Measurements from ENCODE around the gene FBN1. TPM values are rescaled to one million over a fixed set of nuclear protein-coding genes. Genes with fewer than 3 reads are reported as not detected.

Gene FBN1
- polyA plus RNA-seq, 2 of the 4 experiments (the other 2 are of a cell fraction), result 6.3 to 9.4 TPM

DNA sequence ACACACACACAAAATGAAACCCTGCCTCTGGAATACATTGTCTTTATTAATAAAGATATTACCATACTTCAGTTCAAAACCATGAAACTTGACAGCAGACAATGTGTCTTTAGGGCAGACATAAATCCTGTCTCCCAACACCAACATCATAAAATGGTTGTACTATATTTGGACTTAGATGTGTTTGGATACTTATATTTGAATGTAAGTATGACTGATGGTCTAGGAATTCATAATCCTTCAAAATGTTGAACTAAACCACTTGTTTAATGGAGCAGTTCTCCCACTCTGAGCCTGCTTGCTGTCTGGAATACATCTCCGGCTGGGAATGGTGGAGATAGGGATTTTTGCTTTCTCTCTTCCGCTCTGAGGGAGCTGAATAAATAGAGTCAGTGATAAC is 10.6 kb downstream of the FBN1 start:
- ATAC-seq (no peak), FAIRE-seq (no peak), DNase-seq (ENCODE audit: low read depth in 1 of 2, low spot score in 1 of 2) (no peak)
- ChIA-PET POLR2A (no interaction called here), CTCF (interaction anchor here (0.9 kb wide), 1 partner anchor 72 kb away, joined by 3 read pairs; no protein-coding TSS in a partner anchor)
- Histone ChIP-seq H3K27ac (no peak overlapping the region), H3K9me3 (no peaks in the 10 kb centered on the region), H3K4me3 (no peak overlapping the region), H3K4me1 (no peaks in the 10 kb centered on the region), H3K4me2 (no peak overlapping the region)
- TF ChIP-seq EP300 (IDR thresholded peaks at IDR 0.05) (no peak), HOXB5 (CRISPR knock-in tag; IDR thresholded peaks at IDR 0.05) (no peak), SREBF2 (IDR thresholded peaks at IDR 0.05) (no peak), ZSCAN20 (CRISPR knock-in tag; IDR thresholded peaks at IDR 0.05) (no peak), CEBPB (IDR thresholded peaks at IDR 0.05) (no peak), RFX5 (IDR thresholded peaks at IDR 0.05) (no peak), NPAS2 (CRISPR knock-in tag; IDR thresholded peaks at IDR 0.05; ENCODE audit: borderline replicate concordance) (no peak), HEYL (CRISPR knock-in tag; IDR thresholded peaks at IDR 0.05) (no peak), CHD2 (IDR thresholded peaks at IDR 0.05; ENCODE audit: low read length, partially characterized antibody) (no peak), MAFK (IDR thresholded peaks at IDR 0.05; ENCODE audit: partially characterized antibody) (no peak), MYC (IDR thresholded peaks at IDR 0.05; ENCODE audit: borderline replicate concordance, low read length) (no peak)
- TF ChIP-seq, protein P1, sequence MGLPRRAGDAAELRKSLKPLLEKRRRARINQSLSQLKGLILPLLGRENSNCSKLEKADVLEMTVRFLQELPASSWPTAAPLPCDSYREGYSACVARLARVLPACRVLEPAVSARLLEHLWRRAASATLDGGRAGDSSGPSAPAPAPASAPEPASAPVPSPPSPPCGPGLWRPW (IDR thresholded peaks at IDR 0.05), result no peak
- TF ChIP-seq, protein P2, sequence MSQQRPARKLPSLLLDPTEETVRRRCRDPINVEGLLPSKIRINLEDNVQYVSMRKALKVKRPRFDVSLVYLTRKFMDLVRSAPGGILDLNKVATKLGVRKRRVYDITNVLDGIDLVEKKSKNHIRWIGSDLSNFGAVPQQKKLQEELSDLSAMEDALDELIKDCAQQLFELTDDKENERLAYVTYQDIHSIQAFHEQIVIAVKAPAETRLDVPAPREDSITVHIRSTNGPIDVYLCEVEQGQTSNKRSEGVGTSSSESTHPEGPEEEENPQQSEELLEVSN (IDR thresholded peaks at IDR 0.05; ENCODE audit: borderline replicate concordance, low read depth), result no peak
- 88% methylated on average over 2 of the region's 2 CpGs for WGBS (ENCODE audit: missing lambda C conversion rate)

DNA sequence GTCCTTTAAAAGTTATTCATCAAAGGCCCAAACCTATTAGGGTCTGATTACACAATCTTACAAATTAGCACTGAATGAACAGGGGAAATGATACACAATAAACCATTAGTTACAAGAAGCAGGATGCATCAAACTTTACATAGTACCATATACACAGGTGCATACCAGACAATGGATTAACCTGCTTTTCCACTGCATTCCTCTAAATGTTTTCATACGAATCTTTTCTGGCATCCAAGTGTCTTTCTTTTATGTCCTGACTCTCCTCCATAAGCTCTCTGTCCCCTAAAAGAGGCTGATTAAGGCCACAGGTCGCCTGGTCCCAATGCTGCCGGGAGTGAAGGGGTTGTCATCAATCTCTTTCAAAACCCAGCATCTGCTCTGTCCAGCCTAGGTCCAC is 11.4 kb downstream of the FBN1 start:
- no peak overlapping the region for H3K27ac ChIP-seq
- ATAC-seq, result no peak
- H3K9me3 ChIP-seq, result no peaks in the 10 kb centered on the region
- H3K4me2 ChIP-seq, result no peak overlapping the region
- no peak for FAIRE-seq
- 68% methylated on average over 3 of the region's 3 CpGs for WGBS (ENCODE audit: missing lambda C conversion rate)
- TF ChIP-seq NPAS2 (CRISPR knock-in tag; IDR thresholded peaks at IDR 0.05; ENCODE audit: borderline replicate concordance), result no peak
- TF ChIP-seq EP300 (IDR thresholded peaks at IDR 0.05), result no peak
- TF ChIP-seq KDM5A (IDR thresholded peaks at IDR 0.05), result no peak
- TF ChIP-seq EHF (CRISPR knock-in tag; IDR thresholded peaks at IDR 0.05), result no peak
- TF ChIP-seq NFE2L2 (conservative IDR thresholded peaks at IDR 0.05; ENCODE audit: low read length), result no peak
- no peak for TF ChIP-seq HOXB13 (CRISPR knock-in tag; IDR thresholded peaks at IDR 0.05; ENCODE audit: low read depth)
- TF ChIP-seq PHF8 (IDR thresholded peaks at IDR 0.05; ENCODE audit: borderline replicate concordance, low read depth), result no peak
- no peak for TF ChIP-seq RARB (CRISPR knock-in tag; IDR thresholded peaks at IDR 0.05)
- no peak for TF ChIP-seq TFCP2L1 (CRISPR knock-in tag; IDR thresholded peaks at IDR 0.05)
- TF ChIP-seq MAZ (IDR thresholded peaks at IDR 0.05; ENCODE audit: borderline replicate concordance, low read depth, low read length), result no peak
- no peak for TF ChIP-seq FOXS1 (CRISPR knock-in tag; IDR thresholded peaks at IDR 0.05)
- TF ChIP-seq, protein P3, sequence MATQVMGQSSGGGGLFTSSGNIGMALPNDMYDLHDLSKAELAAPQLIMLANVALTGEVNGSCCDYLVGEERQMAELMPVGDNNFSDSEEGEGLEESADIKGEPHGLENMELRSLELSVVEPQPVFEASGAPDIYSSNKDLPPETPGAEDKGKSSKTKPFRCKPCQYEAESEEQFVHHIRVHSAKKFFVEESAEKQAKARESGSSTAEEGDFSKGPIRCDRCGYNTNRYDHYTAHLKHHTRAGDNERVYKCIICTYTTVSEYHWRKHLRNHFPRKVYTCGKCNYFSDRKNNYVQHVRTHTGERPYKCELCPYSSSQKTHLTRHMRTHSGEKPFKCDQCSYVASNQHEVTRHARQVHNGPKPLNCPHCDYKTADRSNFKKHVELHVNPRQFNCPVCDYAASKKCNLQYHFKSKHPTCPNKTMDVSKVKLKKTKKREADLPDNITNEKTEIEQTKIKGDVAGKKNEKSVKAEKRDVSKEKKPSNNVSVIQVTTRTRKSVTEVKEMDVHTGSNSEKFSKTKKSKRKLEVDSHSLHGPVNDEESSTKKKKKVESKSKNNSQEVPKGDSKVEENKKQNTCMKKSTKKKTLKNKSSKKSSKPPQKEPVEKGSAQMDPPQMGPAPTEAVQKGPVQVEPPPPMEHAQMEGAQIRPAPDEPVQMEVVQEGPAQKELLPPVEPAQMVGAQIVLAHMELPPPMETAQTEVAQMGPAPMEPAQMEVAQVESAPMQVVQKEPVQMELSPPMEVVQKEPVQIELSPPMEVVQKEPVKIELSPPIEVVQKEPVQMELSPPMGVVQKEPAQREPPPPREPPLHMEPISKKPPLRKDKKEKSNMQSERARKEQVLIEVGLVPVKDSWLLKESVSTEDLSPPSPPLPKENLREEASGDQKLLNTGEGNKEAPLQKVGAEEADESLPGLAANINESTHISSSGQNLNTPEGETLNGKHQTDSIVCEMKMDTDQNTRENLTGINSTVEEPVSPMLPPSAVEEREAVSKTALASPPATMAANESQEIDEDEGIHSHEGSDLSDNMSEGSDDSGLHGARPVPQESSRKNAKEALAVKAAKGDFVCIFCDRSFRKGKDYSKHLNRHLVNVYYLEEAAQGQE (IDR thresholded peaks at IDR 0.05), result no peak
- no peak for TF ChIP-seq CEBPB (IDR thresholded peaks at IDR 0.05)
- TF ChIP-seq, protein P4, sequence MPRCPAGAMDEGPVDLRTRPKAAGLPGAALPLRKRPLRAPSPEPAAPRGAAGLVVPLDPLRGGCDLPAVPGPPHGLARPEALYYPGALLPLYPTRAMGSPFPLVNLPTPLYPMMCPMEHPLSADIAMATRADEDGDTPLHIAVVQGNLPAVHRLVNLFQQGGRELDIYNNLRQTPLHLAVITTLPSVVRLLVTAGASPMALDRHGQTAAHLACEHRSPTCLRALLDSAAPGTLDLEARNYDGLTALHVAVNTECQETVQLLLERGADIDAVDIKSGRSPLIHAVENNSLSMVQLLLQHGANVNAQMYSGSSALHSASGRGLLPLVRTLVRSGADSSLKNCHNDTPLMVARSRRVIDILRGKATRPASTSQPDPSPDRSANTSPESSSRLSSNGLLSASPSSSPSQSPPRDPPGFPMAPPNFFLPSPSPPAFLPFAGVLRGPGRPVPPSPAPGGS (IDR thresholded peaks at IDR 0.05), result no peak
- TF ChIP-seq ZSCAN20 (CRISPR knock-in tag; IDR thresholded peaks at IDR 0.05), result no peak
- no peak for TF ChIP-seq ZC3H11A (IDR thresholded peaks at IDR 0.05)
- H3K4me1 ChIP-seq, result no peaks in the 10 kb centered on the region
- ChIA-PET CTCF (interaction anchor here (0.8 kb wide), 1 partner anchor 80 kb away, joined by 3 read pairs; no protein-coding TSS in a partner anchor), POLR2A (no interaction called here)
- no peak overlapping the region for H3K4me3 ChIP-seq
- DNase-seq (ENCODE audit: low read depth in 1 of 2, low spot score in 1 of 2), result no peak
